Brain microvascular endothelial cell (primary cell): ENCODE results near the gene L3MBTL2.
"Not testable (repeated sequence)": the region's sequence is repeated elsewhere in the genome, so short reads cannot be mapped to it uniquely, and the experiment has no call there.

Experiments
- DNase-seq: peaks from one replicate; pipeline ENCODE4 v3.0.0-alpha.2; 2020
- H3K27ac ChIP-seq: fragments of 250-450 bp; sonication (Bioruptor Pico); 2 replicates; pipeline ENCODE4 v1.5.1; 2020; ENCODE audit warnings: mild to moderate bottlenecking, moderate library complexity
- H3K27me3 ChIP-seq: fragments of 250-450 bp; sonication (Bioruptor Pico); replicated peaks from 2 replicates; pipeline ENCODE4 v1.5.1; 2020; ENCODE audit warnings: mild to moderate bottlenecking
- H3K36me3 ChIP-seq: fragments of 250-450 bp; sonication (Bioruptor Pico); replicated peaks from 2 replicates; pipeline ENCODE4 v1.5.1; 2020; ENCODE audit warnings: mild to moderate bottlenecking
- H3K4me3 ChIP-seq: 2 replicates; pipeline ENCODE4 v1.5.1; 2011; ENCODE audit warnings: low read depth, mild to moderate bottlenecking, control low read depth, low read length, moderate library complexity
- in situ Hi-C: cut with HindIII; loops from 2 replicates; pipeline ENCODE4 v1.10.0; 2017; ENCODE audit warnings: low sequenced_read_pairs, low pct_ligation_motif_present
- TF ChIP-seq, protein P1 (sequence below): IDR thresholded peaks from 2 replicates; pipeline ENCODE4 v1.5.1; 2011; ENCODE audit warnings: low read depth, mild to moderate bottlenecking, moderate library complexity, low read length, control low read depth, inconsistent platforms; ENCODE audit errors: missing control alignments

The L3MBTL2 gene

GRCh38 chr22:41252365-41252764 is 47.3 kb downstream of the L3MBTL2 start:
- Histone ChIP-seq H3K4me3 (no peak overlapping the region), H3K27me3 (no peaks in the 10 kb centered on the region), H3K27ac (no peak overlapping the region), H3K36me3 (peaks cover 78% of the 10 kb centered on the region)
- TF ChIP-seq, protein P1, sequence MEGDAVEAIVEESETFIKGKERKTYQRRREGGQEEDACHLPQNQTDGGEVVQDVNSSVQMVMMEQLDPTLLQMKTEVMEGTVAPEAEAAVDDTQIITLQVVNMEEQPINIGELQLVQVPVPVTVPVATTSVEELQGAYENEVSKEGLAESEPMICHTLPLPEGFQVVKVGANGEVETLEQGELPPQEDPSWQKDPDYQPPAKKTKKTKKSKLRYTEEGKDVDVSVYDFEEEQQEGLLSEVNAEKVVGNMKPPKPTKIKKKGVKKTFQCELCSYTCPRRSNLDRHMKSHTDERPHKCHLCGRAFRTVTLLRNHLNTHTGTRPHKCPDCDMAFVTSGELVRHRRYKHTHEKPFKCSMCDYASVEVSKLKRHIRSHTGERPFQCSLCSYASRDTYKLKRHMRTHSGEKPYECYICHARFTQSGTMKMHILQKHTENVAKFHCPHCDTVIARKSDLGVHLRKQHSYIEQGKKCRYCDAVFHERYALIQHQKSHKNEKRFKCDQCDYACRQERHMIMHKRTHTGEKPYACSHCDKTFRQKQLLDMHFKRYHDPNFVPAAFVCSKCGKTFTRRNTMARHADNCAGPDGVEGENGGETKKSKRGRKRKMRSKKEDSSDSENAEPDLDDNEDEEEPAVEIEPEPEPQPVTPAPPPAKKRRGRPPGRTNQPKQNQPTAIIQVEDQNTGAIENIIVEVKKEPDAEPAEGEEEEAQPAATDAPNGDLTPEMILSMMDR, result no peak
- no peak for DNase-seq
- in situ Hi-C loops, result no loop called here

DNA sequence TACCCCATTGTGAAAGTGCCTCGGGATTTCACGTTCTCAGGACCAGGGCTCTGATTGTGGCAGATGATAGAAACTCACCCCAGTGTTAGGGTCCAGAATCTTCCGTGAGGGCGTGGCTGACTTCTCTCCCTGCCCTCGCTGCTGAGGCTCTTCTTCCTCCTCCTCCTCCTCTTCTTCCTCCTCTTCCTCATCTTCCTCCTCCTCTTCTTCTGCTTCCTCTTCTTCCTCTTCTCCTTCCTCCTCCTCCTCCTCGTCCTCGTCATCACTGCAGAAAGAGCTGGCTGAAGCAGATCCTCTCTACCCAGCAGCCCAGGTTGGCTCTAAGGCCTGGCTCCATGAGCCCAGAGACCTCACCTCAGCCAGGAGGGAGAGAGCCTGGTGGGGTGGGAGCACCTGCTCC is 49.1 kb downstream of the L3MBTL2 start:
- in situ Hi-C loops, result no loop called here
- H3K27ac ChIP-seq, result no peak overlapping the region
- no peak for DNase-seq
- no peaks in the 10 kb centered on the region for H3K27me3 ChIP-seq
- H3K4me3 ChIP-seq, result no peak overlapping the region
- peaks cover 75% of the 10 kb centered on the region for H3K36me3 ChIP-seq
- TF ChIP-seq, protein P1, result no peak

- in situ Hi-C loops, result no loop called here
- no peaks in the 10 kb centered on the region for H3K27me3 ChIP-seq
Measured at GRCh38 chr22:41256254-41257253, 51.4 kb downstream of the L3MBTL2 start.

GRCh38 chr22:41257696-41258095 is 52.6 kb downstream of the L3MBTL2 start:
- H3K4me3 ChIP-seq, result no peak overlapping the region
- in situ Hi-C loops, result no loop called here
- DNase-seq, result no peak
- no peaks in the 10 kb centered on the region for H3K27me3 ChIP-seq
- peaks cover 75% of the 10 kb centered on the region for H3K36me3 ChIP-seq
- TF ChIP-seq, protein P1, result no peak
- H3K27ac ChIP-seq, result no peak overlapping the region

More at GRCh38 chr22:41256254-41257253, 51.4 kb downstream of the L3MBTL2 start:
- Histone ChIP-seq H3K27ac (peak overlapping the region; percentile 57), H3K4me3 (no peak overlapping the region), H3K36me3 (peaks cover 76% of the 10 kb centered on the region)
- DNase-seq, result peak; percentile 76
- TF ChIP-seq, protein P1, result peak; percentile 44

- DNase-seq, H3K4me3 ChIP-seq, H3K27ac ChIP-seq, H3K27me3 ChIP-seq, in situ Hi-C loops: not testable (repeated sequence)
- H3K36me3 ChIP-seq, result peaks cover 80% of the 10 kb centered on the region
Measured at GRCh38 chr22:41259756-41260155, 54.6 kb downstream of the L3MBTL2 start.

DNA sequence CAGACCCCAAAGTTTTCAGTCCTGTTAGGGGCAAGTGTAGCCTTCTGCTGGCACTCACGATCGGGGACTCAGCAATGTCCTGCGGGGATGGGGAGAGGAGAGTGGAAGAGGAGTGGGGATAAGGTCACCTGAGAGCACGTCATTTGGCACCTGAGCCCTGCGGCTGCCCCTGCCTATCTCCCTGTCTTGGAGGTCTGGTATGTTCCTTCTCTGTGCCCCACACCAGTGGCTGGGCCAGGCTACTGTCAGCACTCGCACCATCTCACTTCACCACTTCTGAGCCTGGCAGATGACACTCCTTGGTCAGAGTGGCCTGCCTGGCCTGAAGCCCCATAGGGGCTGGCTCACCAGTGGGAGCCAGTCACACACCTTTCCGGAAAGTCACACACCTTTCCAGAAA is 55.8 kb downstream of the L3MBTL2 start:
- in situ Hi-C loops, result no loop called here
- peaks cover 81% of the 10 kb centered on the region for H3K36me3 ChIP-seq
- H3K27me3 ChIP-seq, result no peaks in the 10 kb centered on the region
- DNase-seq, result no peak
- TF ChIP-seq, protein P1, result no peak
- no peak overlapping the region for H3K4me3 ChIP-seq
- no peak overlapping the region for H3K27ac ChIP-seq
